ENCODE results near the gene SCARB1. TPM values are rescaled to one million over a fixed set of nuclear protein-coding genes. Genes with fewer than 3 reads are reported as not detected.

The SCARB1 gene
- total and polyA plus RNA-seq, 9 of the 15 experiments (the other 6 are each of a cell fraction or from before 2014, with no cell fraction given): 0.56 to 157 (median 52.8) TPM

- TF ChIP-seq AFF4 (CRISPR knock-in tag; IDR thresholded peaks at IDR 0.05) (no peak), TFAP4 (CRISPR knock-in tag; IDR thresholded peaks at IDR 0.05; ENCODE audit: borderline replicate concordance) (no peak), ID3 (CRISPR knock-in tag; IDR thresholded peaks at IDR 0.05) (no peak), ID3 (tag; IDR thresholded peaks at IDR 0.05) (no peak)
Measured at GRCh38 chr12:124752437-124753227, 111.0 kb downstream of the SCARB1 start (continued).
